HepG2 (cell line): ENCODE data around the gene CPHXL2. TPM values are rescaled to one million over a fixed set of nuclear protein-coding genes. Genes with fewer than 3 reads are reported as not detected.

ENCODE experiments used
- GATAD2A ChIP-seq: IDR thresholded peaks from 2 replicates; pipeline ENCODE4 v1.6.1; 2016
- MEF2D ChIP-seq: sonication (generic); formaldehyde crosslinking; IDR thresholded peaks from 2 replicates; pipeline ENCODE4 v1.5.1; 2020; ENCODE audit warnings: mild to moderate bottlenecking, missing genetic modification reagents
- NFE2L2 ChIP-seq: fragments of 150-350 bp; IDR thresholded peaks from 2 replicates; pipeline ENCODE4 v1.6.1; 2014; ENCODE audit warnings: low read length
- SAP130 ChIP-seq: IDR thresholded peaks from 2 replicates; pipeline ENCODE4 v1.6.1; 2016; ENCODE audit warnings: low read depth
- U2AF1 ChIP-seq: fragments of 200-400 bp; formaldehyde crosslinking; optimal IDR thresholded peaks from 2 replicates; pipeline ENCODE3; 2017; ENCODE audit warnings: mild to moderate bottlenecking, low read depth, low read length
- ZNF143 ChIP-seq: sonication (generic); formaldehyde crosslinking; IDR thresholded peaks from 2 replicates; pipeline ENCODE4 v1.4.0; 2020; ENCODE audit warnings: missing genetic modification reagents
- polyA plus RNA-seq, 8 experiments: library from polyadenylated mRNA; depleted of rRNA in 3 of 8; stranded (reverse) in 7 of 8; unstranded in 1 of 8; fragments of >200 nt; fragmentation: Illumina TruSeq in 4 of 8; extraction: Trizol in 4 of 8; gene quantifications; 2 replicates each; pipeline versions ENCODE4 v1.2.1 to v1.2.3, GENCODE V29; 2011 to 2016; ENCODE audit warnings: low read depth in 4 of 8, missing spikeins in 1 of 8, mixed read lengths in 1 of 8; ENCODE audit not compliant: insufficient read depth in 1 of 8
- total RNA-seq, 5 experiments: library from RNA; depleted of rRNA; stranded (reverse); fragments of >200 nt; fragmentation: Illumina TruSeq; extraction: Trizol; gene quantifications; 2 replicates each; pipeline ENCODE4 v1.2.3, GENCODE V29; 2016; ENCODE audit warnings: low read depth in 1 of 5
- TF ChIP-seq, protein P1 (sequence below), 2 experiments: fragments of 450-650 bp in 1 of 2; sonication (generic) in 1 of 2; formaldehyde crosslinking in 1 of 2; IDR thresholded peaks; 2 replicates each; pipeline versions ENCODE4 v1.6.1 to v1.8.0; 2016 to 2022; ENCODE audit warnings: antibody characterized with exemption in 1 of 2, mild to moderate bottlenecking in 1 of 2, missing genetic modification reagents in 1 of 2
- TF ChIP-seq, protein P2 (sequence below): sonication (generic); formaldehyde crosslinking; IDR thresholded peaks from 2 replicates; pipeline ENCODE4 v1.4.0; 2020; ENCODE audit warnings: missing genetic modification reagents
- TF ChIP-seq, protein P3 (sequence below): sonication (generic); formaldehyde crosslinking; IDR thresholded peaks from 2 replicates; pipeline ENCODE4 v1.4.0; 2020; ENCODE audit warnings: missing genetic modification reagents
- TF ChIP-seq, protein P4 (sequence below): sonication (generic); formaldehyde crosslinking; IDR thresholded peaks from 2 replicates; pipeline ENCODE4 v1.4.0; 2020; ENCODE audit warnings: missing genetic modification reagents, borderline replicate concordance
- TF ChIP-seq, protein P5 (sequence below): sonication (generic); formaldehyde crosslinking; IDR thresholded peaks from 2 replicates; pipeline ENCODE4 v1.8.1; 2023; ENCODE audit warnings: mild to moderate bottlenecking, inconsistent platforms, moderate library complexity, missing genetic modification reagents, borderline replicate concordance

Gene CPHXL2
- total and polyA plus RNA-seq, 2 of the 13 experiments (the other 11 are each of a cell fraction or from before 2014, with no cell fraction given): not detected

GRCh38 chr16:75647492-75648264 is 29.1 kb downstream of the CPHXL2 start, which contains the start of the genes KARS1 and TERF2IP (continued):
- TF ChIP-seq NFE2L2 (no peak), U2AF1 (peak; percentile 96), MEF2D (peak; percentile 71; the same call in 1 of the 2 replicates), SAP130 (CRISPR knock-in tag) (peak; percentile 97), ZNF143 (CRISPR knock-in tag) (peak; percentile 66), GATAD2A (peak; percentile 62; the same call in 1 of the 2 replicates)
- TF ChIP-seq, protein P1, sequence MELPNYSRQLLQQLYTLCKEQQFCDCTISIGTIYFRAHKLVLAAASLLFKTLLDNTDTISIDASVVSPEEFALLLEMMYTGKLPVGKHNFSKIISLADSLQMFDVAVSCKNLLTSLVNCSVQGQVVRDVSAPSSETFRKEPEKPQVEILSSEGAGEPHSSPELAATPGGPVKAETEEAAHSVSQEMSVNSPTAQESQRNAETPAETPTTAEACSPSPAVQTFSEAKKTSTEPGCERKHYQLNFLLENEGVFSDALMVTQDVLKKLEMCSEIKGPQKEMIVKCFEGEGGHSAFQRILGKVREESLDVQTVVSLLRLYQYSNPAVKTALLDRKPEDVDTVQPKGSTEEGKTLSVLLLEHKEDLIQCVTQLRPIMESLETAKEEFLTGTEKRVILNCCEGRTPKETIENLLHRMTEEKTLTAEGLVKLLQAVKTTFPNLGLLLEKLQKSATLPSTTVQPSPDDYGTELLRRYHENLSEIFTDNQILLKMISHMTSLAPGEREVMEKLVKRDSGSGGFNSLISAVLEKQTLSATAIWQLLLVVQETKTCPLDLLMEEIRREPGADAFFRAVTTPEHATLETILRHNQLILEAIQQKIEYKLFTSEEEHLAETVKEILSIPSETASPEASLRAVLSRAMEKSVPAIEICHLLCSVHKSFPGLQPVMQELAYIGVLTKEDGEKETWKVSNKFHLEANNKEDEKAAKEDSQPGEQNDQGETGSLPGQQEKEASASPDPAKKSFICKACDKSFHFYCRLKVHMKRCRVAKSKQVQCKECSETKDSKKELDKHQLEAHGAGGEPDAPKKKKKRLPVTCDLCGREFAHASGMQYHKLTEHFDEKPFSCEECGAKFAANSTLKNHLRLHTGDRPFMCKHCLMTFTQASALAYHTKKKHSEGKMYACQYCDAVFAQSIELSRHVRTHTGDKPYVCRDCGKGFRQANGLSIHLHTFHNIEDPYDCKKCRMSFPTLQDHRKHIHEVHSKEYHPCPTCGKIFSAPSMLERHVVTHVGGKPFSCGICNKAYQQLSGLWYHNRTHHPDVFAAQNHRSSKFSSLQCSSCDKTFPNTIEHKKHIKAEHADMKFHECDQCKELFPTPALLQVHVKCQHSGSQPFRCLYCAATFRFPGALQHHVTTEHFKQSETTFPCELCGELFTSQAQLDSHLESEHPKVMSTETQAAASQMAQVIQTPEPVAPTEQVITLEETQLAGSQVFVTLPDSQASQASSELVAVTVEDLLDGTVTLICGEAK (IDR thresholded peaks at IDR 0.05): peak; percentile 42; the same call in 1 of the 2 replicates
- TF ChIP-seq, protein P1 (CRISPR knock-in tag; IDR thresholded peaks at IDR 0.05): peak; percentile 76
- TF ChIP-seq, protein P2, sequence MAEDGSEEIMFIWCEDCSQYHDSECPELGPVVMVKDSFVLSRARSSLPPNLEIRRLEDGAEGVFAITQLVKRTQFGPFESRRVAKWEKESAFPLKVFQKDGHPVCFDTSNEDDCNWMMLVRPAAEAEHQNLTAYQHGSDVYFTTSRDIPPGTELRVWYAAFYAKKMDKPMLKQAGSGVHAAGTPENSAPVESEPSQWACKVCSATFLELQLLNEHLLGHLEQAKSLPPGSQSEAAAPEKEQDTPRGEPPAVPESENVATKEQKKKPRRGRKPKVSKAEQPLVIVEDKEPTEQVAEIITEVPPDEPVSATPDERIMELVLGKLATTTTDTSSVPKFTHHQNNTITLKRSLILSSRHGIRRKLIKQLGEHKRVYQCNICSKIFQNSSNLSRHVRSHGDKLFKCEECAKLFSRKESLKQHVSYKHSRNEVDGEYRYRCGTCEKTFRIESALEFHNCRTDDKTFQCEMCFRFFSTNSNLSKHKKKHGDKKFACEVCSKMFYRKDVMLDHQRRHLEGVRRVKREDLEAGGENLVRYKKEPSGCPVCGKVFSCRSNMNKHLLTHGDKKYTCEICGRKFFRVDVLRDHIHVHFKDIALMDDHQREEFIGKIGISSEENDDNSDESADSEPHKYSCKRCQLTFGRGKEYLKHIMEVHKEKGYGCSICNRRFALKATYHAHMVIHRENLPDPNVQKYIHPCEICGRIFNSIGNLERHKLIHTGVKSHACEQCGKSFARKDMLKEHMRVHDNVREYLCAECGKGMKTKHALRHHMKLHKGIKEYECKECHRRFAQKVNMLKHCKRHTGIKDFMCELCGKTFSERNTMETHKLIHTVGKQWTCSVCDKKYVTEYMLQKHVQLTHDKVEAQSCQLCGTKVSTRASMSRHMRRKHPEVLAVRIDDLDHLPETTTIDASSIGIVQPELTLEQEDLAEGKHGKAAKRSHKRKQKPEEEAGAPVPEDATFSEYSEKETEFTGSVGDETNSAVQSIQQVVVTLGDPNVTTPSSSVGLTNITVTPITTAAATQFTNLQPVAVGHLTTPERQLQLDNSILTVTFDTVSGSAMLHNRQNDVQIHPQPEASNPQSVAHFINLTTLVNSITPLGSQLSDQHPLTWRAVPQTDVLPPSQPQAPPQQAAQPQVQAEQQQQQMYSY (CRISPR knock-in tag): peak; percentile 81
- TF ChIP-seq, protein P3, sequence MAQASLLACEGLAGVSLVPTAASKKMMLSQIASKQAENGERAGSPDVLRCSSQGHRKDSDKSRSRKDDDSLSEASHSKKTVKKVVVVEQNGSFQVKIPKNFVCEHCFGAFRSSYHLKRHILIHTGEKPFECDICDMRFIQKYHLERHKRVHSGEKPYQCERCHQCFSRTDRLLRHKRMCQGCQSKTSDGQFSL (CRISPR knock-in tag): no peak
- TF ChIP-seq, protein P4, sequence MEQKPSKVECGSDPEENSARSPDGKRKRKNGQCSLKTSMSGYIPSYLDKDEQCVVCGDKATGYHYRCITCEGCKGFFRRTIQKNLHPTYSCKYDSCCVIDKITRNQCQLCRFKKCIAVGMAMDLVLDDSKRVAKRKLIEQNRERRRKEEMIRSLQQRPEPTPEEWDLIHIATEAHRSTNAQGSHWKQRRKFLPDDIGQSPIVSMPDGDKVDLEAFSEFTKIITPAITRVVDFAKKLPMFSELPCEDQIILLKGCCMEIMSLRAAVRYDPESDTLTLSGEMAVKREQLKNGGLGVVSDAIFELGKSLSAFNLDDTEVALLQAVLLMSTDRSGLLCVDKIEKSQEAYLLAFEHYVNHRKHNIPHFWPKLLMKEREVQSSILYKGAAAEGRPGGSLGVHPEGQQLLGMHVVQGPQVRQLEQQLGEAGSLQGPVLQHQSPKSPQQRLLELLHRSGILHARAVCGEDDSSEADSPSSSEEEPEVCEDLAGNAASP (CRISPR knock-in tag): peak; percentile 45; the same call in 1 of the 2 replicates
- TF ChIP-seq, protein P5, sequence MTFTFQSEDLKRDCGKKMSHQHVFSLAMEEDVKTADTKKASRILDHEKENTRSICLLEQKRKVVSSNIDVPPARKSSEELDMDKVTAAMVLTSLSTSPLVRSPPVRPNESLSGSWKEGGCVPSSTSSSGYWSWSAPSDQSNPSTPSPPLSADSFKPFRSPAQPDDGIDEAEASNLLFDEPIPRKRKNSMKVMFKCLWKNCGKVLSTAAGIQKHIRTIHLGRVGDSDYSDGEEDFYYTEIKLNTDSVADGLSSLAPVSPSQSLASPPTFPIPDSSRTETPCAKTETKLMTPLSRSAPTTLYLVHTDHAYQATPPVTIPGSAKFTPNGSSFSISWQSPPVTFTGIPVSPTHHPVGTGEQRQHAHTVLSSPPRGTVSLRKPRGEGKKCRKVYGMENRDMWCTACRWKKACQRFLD: peak; percentile 72
